Stimulated activated CD8-positive, alpha-beta memory T cell treated with anti-CD3 and anti-CD28 coated beads, Interleukin-15, amount 100 ng/mL, for 4 hours (primary cell): ENCODE results near the gene SPIRE2.
A peak's percentile ranks its signal among the peaks of the same experiment; 100 is the strongest.
"Not testable (repeated sequence)": the region's sequence is repeated elsewhere in the genome, so short reads cannot be mapped to it uniquely, and the experiment has no call there.

Experiments
- DNase-seq, 2 donors: peaks; one replicate each; pipeline ENCODE4 v3.0.0-alpha.2; 2020; ENCODE audit warnings: low read depth in 2 of 2

Gene SPIRE2, protein sequence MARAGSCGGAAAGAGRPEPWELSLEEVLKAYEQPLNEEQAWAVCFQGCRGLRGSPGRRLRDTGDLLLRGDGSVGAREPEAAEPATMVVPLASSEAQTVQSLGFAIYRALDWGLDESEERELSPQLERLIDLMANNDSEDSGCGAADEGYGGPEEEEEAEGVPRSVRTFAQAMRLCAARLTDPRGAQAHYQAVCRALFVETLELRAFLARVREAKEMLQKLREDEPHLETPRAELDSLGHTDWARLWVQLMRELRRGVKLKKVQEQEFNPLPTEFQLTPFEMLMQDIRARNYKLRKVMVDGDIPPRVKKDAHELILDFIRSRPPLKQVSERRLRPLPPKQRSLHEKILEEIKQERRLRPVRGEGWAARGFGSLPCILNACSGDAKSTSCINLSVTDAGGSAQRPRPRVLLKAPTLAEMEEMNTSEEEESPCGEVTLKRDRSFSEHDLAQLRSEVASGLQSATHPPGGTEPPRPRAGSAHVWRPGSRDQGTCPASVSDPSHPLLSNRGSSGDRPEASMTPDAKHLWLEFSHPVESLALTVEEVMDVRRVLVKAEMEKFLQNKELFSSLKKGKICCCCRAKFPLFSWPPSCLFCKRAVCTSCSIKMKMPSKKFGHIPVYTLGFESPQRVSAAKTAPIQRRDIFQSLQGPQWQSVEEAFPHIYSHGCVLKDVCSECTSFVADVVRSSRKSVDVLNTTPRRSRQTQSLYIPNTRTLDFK

DNA sequence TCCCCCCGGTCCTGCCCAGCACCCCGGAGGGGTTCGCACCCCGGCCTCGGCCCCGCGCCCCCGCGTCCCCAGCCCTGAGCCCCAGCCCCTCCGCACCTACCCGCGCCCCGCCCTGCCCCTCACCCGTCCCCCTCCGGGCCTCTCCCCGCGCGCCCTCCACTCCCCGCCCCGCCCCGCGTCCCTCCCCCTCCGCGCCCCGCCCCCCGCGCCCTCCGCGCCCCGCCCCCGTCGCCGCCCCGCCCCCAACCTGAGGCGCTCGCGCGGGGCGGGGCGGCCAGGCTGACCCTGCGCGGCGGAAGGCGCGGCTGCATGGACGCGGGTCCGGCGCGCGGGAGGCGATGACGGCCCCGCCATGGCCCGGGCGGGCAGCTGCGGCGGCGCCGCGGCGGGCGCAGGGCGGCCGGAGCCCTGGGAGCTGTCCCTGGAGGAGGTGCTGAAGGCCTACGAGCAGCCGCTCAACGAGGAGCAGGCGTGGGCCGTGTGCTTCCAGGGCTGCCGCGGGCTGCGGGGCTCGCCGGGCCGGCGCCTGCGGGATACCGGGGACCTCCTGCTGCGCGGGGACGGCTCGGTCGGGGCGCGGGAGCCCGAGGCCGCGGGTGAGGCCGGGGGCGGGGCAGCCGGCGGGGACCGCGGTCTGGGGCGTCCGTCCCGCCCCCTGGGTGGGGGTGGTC is at the start of gene SPIRE2:
Gene SPIRE2, plus strand, starts transcription at position 277 of the 671 bp plus-strand sequence. Its CDS starts 76 bp downstream, at position 353.
- peak; percentile 24 to 40 for DNase-seq

DNA sequence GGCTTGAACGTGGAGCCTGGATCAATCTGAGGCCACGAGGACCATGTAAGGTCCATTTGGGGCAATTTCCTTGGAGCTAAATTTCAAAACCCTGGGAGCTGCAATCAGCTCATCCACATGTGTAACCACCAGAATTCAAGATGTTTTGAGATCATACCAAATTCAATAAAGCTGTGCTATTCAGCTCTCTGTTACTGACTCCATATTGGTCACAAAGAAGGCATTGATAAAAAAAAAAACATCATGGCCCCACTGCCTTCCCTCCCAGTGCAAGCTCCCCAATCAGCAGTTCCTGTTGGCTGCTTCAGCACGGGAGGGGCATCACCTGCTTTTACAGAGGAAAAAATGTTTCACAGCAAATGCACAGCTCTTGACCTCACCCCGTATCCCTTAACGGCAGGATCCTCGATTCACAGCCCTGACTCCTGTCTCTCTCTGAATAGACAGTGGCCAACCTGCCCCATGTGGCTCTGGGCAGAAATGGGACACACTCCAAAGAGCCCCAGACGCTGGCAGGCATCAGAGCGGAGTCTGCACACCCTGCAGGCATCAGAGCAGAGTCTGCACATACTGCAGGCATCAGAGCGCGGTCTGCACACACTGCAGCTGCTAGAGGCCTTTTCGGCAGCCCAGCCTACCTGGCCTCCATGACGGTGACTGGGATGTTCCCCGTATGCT is 48.9 kb upstream of the SPIRE2 start:
- DNase-seq: no peak

DNA sequence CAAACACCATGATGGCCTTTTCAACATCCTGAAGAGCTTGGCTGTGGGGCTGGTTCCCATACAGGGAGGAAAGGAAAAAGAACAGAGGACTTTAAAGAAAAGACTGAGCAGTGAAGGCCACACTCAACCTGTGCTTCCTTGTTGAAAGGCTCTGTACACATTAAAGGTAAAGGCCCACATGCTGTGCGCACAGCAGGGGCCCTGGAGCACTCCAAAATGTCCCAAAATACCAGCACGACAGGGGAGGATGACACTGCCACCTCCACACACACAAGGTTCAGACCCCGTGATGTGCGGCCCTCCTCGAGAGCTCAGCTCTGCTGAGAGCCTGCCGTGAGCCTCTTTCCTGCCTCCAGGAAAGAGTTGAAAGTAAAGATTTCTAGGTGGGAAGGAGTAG is 48.4 kb upstream of the SPIRE2 start:
- no peak for DNase-seq

DNA sequence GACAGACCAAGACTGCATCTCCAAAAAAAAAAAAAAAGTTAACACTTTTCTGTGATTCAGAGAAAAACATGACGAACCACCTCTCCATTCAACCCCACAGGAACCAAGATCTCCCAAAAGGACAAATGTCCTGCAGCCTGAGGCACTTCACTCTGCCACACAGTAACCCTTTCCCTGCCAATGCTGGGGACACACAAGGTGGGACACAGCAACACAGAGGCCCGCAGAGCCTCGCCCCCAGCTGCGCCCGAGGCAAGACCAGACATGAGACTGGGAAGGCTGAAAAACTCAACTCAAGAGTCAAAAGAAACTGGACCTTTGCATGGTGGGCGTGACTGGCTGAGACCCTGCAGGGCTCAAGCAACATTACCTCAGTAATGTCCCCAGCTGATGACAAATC is 45.8 kb upstream of the SPIRE2 start:
- DNase-seq: no peak

DNA sequence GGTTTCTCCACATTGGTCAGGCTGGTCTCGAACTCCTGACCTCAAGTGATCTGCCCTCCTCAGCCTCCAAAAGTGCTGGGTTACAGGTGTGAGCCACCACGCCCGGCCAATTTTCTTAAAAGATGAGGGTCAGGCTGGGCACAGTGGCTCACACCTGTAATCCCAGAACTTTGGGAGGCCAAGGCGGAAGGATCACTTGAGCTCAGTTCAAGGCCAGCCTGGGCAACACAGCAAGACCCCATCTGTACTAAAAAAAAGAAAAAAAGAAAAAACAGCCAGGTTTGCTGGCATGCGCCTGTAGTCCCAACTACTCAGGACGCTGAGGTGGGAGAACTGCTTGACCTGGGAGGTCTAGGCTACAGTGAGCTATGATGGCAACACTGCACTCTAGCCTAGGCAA is 44.3 kb upstream of the SPIRE2 start:
- not testable (repeated sequence) for DNase-seq

DNA sequence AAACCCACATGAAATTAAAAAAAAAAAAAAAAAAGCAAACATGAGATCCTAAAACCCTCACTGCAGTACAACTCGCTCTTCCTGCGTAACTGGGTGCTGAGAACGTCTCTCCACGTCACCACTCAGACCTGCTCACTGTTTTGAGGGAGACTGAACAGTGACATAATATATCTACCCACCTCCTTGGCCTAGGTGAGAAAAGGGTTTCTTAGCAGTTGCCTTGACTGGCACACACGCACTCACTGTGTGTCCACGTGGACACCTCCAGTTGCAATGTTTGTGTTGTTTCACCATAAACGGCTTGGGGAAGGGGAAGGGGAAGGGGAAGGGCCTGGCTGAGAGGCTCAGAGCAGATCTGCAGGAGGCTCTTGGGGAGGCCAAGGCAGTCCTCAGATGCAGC is 43.9 kb upstream of the SPIRE2 start:
- DNase-seq: no peak

DNA sequence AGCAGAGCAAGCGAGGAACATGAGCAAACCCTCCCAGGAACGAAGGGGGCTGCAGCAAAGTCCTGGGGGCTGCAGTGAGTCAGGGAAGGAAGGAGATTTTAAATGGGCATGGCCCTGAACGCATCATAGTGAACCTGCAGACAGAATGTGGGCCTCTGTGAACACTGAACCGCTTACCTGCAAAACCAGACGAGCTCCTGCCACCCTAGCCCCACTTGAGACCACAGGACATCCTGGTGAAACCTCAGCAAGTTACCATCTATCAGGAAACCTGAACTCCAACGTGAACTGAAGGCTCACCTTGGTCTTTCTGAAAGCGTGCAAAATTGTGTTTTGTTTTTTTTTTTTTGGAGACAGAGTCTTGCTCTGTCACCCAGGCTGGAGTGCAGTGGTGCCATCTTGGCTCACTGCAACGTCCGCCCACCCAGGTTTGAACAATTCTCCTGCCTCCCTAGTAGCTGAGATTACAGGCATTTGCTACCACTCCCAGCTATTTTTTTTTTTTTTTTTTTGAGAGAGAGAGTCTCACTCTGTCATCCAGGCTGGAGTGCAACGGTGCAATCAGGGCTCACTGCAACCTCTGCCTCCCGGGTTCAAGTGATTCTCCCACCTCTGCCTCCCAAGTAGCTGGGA is 42.6 kb upstream of the SPIRE2 start:
- no peak for DNase-seq

DNA sequence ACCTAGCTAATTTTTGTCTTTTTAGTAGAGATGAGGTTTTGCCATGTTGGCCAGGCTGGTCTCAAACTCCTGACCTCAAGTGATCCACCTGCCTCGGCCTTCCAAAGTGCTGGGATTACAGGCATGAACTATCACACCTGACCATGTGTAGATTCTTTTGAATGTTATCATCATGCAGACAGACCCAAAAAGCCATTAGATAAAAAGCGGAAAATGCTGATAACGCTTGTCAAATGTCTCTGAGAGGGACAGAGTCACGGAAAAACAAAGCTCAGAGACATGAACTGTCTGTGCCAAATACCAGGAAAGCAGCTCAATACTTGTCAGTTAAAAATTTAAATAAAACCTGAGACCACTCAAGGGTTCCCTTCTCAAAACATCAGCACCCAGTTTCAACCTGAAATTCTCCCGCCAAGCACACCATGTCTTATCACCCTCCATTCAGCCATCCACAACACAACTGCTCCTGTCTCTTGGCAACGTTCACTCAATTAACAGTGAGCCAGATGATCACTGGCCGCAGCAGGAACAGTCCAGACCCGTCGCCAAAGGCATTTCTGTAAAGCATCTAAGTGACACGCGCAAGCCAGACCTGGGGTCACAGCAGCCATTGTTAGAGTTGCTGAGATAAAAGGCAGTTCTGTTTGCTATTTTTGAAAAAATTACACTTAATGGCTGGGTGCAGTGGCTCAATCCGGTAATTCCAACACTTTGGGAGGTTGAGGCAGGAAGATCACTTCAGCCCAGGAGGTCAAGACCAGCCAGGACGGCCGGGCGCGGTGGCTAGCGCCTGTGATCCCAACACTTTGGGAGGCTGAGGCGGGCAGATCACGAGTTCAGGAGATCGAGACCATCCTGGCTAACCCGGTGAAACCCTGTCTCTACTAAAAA is 41.6 kb upstream of the SPIRE2 start:
- DNase-seq: no peak

DNA sequence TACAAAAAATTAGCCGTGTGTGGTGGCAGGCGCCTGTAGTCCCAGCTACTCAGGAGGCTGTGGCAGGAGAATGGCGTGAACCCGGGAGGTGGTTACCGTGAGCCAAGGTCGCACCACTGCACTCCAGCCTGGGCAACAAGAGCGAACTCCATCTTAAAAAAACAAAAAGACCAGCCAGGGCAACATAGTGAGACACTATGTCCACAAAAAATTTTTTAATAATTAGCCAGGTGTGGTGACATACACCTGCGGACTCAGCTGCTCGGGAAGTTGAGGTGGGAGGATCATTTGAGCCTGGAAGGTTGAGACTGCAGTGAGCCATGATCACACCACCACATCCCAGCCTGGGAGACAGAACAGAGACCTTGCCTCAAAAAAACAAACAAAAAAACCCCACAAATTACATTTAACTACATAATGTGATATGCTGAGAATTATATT is 40.9 kb upstream of the SPIRE2 start:
- DNase-seq: no peak

DNA sequence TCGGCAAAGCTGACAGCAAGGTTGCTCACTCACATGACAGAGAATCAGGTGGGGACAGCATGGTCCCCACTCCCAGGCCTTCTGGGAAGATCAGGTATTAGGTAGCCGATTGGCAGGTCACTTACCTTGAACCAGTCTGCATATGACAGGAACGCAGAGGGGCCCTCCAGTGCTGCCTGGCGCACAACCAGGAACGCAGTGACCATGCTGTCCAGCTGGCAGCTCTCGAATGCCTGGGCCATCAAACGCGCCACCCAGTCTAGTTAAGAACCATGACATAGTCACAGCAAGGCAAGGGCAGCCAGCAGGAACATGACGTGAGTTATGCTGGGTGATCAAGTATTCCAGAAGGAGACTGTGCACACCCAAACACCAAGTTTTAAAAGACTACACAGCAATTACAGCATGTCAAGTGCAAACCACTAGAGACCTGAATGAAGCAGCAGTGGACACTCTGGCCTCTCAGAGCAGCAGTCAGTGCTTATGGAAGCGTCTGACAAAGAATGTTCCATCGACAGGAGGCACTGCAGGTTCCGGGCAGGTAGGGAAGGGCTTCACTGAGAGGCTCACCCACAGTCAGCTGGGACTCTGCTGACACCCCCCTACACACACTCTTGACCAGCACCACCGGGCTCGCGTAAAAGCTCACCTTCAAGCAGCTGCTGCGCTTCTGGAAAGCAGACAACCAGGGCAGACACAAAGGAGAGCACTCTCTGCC is 36.8 kb upstream of the SPIRE2 start:
- no peak for DNase-seq

DNA sequence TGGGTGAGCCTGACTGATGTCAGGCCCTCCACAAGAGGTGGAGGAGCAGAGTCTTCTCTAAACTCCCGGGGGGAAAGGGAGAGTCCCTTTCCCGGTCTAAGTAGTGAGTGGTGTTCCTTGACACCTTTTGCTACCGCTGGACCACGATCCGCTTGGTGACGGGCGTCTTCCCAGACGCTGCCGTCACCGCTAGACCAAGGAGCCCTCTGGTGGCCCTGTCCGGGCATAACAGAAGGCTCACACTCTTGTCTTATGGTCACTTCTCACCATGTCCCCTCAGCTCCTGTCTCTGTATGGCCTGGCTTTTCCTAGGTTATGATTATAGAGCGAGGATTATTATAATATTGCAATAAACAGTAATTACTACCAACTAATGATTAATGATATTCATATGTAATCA is 35.2 kb upstream of the SPIRE2 start:
- DNase-seq: peak; percentile 30 to 31

DNA sequence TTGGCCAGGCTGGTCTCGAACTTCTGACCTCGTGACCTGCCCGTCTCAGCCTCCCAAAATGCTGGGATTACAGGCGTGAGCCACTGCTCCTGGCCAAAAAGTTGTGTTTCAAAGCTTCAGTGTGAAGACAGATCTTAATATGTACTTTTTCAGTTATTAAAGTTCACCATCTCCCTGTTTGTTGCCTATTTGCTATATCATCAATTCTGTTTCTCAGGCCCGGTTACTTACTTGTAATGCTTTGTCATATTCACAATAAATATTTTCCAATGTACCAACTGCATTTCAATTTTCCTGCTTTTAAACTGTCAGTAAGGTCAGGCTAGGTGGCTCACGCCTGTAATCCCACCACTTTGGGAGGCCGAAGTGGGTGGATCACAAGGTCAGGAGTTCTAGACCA is 34.3 kb upstream of the SPIRE2 start:
- DNase-seq: no peak

DNA sequence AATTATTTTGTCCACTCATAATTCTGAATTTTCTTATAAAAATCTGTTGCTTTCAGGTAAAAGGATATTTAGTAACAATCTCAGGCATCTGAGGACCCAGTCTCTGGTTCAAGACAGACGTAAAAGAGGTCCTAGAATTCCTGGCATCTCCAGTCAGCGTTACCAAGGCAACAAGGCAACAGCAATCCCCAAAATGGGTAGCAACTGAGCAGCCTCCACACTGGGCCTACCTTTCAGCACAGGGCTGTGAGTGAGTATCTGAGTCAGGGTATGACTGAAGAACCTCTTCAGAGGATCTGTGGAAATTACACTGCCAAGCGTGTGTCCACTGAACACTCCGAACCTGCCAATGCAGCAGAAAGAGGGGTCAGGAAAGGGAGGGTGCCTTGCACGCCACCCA is 32.6 kb upstream of the SPIRE2 start:
- DNase-seq: no peak

DNA sequence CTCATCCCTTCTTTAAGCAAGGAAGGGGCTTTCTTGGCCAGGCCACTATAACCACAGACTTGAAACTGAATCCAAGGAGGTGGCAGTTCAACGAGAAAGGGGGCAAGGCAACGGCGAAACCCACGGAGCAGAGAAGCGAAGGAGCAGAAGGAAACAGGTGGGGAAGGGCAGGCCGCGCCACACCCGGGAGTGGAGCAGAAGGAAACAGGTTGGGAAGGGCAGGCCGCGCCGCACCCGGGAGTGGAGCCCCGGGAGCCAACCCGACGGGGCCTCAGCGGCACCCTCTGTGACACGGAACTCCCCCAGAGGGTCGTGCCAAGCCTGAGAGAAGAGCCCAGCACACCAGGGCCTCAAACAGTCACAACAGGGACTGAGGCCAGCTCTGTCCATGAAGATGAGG is 32.2 kb upstream of the SPIRE2 start:
- DNase-seq: no peak

DNA sequence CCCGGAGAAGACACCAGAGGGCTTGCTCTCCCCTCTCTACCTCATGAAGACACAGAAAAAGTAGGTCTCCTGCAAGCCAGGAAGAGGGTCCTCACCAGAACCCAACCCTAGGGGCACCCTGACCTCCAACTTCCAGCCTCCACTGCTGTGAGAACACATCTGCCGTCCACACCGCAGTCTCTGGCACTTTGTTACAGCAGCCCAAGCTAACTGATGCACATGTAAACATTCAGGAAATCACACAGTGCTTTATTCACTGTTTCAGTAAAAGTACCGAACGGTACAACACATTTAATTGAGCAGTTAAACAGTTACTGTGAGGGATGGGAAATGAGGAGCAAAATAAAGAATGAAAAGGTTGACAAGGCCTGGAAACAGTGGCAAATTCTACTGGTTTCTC is 30.1 kb upstream of the SPIRE2 start:
- DNase-seq: no peak

DNA sequence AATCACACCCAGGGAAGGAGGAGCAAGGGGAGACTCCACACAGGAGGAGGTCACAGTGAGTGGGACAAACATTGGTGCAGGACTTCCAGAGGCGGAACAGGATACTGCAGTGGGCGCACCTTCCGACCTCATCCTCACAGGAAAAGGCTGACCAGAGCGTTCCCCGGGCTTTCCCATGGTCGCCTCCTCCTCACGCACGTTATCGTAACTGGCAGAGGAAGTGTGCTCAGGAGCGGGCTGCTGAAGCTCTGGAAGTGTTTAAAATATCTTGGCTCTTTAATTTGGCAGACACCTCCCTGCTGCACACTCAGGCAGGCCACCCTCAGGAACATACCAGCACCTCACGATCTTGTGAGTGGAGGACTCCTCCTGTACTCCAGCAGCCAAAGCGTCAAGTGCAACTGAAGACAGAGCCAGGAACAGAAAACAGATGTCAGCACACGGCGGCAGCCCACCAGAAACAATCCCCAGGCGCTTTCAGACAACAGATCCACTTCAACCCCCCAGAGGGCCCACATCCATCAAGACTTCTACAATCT is 29.4 kb upstream of the SPIRE2 start:
- DNase-seq: no peak

DNA sequence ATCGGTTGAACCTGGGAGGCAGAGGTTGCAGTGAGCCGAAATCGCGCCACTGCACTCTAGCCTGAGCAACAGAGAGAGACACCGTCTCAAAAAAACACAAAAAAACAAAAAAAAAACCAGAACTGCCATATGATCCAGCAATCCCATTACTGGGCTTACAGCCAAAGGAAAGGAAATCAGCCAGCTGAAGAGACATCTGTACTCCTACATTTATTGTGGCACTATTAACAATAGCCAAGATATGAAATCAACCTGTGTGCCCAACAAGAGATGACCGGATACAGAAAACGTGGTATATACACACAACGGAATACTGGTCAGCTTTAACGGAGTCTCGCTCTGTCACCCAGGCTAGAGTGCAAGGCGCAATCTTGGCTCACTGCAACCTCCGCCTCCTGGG is 26.5 kb upstream of the SPIRE2 start:
- no peak for DNase-seq

DNA sequence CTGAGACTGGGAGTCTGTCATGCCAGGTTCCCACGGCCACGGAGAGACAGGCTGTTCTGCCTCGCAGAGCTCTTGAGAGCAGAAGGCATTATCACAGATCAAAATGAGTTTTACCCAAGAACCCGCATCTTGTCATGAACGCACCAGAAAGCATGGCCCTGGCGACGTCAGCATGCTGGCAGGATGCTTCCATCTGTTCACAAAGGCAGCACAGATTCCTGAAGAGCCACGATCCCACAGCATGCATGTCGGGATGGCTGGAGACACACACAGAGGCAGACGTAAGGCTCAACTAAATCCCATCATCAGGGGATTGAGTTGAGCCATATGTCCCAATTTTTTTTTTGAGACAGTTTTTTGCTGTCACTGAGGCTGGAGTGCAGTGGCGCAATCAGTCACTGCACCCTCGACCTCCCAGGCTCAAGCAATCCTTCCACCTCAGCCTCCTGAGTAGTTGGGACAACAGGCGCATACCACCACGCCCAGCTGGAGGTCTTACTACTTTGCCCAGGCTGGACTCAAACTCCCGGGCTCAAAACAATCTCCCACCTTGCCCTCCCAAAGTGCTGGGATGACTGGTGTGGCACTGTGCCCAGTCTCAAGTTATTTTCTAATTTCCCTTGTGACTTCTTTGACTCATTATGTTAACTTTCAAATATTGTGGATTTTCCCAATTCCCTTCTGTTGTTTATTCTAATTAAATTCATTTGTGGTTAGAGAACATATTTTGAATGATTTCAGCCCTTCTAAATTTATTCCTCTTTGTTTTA is 23.0 kb upstream of the SPIRE2 start:
- no peak for DNase-seq
